Nephron progenitor cell (in vitro differentiated cells): Measurements from ENCODE around the gene WLS.
"Not testable (repeated sequence)": the region's sequence is repeated elsewhere in the genome, so short reads cannot be mapped to it uniquely, and the experiment has no call there.

Source experiments
- DNase-seq: peaks from one replicate; pipeline ENCODE4 v3.0.0; 2021
- H3K27ac Mint-ChIP-seq: 2 replicates; pipeline ENCODE4 v1.8.0; 2021; ENCODE audit warnings: mild to moderate bottlenecking, moderate library complexity, mixed read lengths
- H3K27me3 Mint-ChIP-seq: 2 replicates; pipeline ENCODE4 v1.8.0; 2021; ENCODE audit warnings: mild to moderate bottlenecking, low read depth, mixed read lengths; ENCODE audit not compliant: poor library complexity
- H3K36me3 Mint-ChIP-seq: 2 replicates; pipeline ENCODE4 v1.8.0; 2021; ENCODE audit warnings: low read depth, mixed read lengths
- H3K4me1 Mint-ChIP-seq: 2 replicates; pipeline ENCODE4 v1.8.0; 2021; ENCODE audit warnings: mixed read lengths
- H3K4me3 Mint-ChIP-seq: 2 replicates; pipeline ENCODE4 v1.8.0; 2021; ENCODE audit warnings: mild to moderate bottlenecking, moderate library complexity, mixed read lengths
- H3K9me3 Mint-ChIP-seq: 2 replicates; pipeline ENCODE4 v1.8.0; 2021; ENCODE audit warnings: mild to moderate bottlenecking, moderate library complexity, mixed read lengths
- CTCF ChIP-seq: fragments of 200-600 bp; sonication (generic); IDR thresholded peaks from 2 replicates; pipeline ENCODE4 v1.5.0; 2021; ENCODE audit warnings: antibody characterized with exemption

The WLS gene

GRCh38 chr1:68164918-68165317, 67.4 kb downstream of the WLS start:
- no peak for TF ChIP-seq CTCF
- Mint-ChIP-seq H3K27me3 (peaks cover 2% of the 10 kb centered on the region), H3K36me3 (peaks cover 36% of the 10 kb centered on the region)

DNA sequence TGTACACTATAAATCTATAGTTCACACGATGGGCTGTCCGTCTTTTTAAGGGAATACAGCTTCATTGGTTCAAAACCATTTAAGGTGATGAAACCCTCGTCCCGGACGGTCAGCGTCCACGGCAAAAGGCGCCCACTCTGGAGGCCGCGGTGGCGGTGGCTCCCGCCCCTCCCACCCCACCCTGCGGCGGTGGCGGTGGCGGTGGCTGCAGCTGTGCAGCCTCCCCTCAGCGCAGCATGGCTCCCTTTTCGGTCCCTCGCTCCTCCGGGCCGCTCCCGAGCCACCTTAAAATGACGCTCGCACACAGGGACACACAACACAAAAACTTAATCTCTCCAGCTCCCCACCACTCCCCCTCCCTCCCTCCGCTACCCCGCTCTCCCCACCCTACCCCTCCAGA, 69.1 kb downstream of the WLS start:
- Mint-ChIP-seq H3K36me3 (peaks cover 46% of the 10 kb centered on the region), H3K4me1 (peaks cover 23% of the 10 kb centered on the region), H3K9me3 (no peaks in the 10 kb centered on the region), H3K27ac (no peak overlapping the region), H3K27me3 (no peaks in the 10 kb centered on the region), H3K4me3 (no peak overlapping the region)
- DNase-seq = no peak
- TF ChIP-seq CTCF = no peak

More at GRCh38 chr1:68164918-68165317, 67.4 kb downstream of the WLS start:
- Mint-ChIP-seq H3K4me3 (no peak overlapping the region), H3K9me3 (no peaks in the 10 kb centered on the region), H3K27ac (no peak overlapping the region), H3K4me1 (peaks cover 38% of the 10 kb centered on the region)
- DNase-seq = no peak

DNA sequence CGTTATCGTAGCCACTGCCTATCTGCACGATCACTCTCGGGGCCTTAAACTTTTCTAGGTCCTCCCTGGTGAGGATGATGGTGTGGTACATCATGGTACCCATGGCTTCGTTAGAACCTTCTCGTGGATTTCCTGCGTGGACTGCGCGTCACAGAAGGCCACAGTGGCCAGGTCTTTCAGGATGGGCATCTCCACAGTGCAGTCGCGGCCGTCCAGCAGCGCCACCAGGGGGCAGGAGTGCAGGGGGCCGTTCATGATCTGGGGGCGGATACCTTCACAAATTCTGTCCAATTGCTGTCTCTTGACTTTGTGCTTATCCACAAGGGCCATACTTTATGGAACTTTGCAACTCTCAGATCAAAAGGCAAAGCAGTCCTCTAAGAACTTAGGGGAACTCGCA, 69.6 kb downstream of the WLS start:
- Mint-ChIP-seq H3K27me3 (no peaks in the 10 kb centered on the region), H3K27ac (no peak overlapping the region), H3K4me1 (peaks cover 18% of the 10 kb centered on the region), H3K9me3 (no peaks in the 10 kb centered on the region), H3K36me3 (peaks cover 50% of the 10 kb centered on the region), H3K4me3 (no peak overlapping the region)
- DNase-seq = peak; percentile 10
- peak; percentile 8 for TF ChIP-seq CTCF

- H3K27me3 Mint-ChIP-seq, H3K4me3 Mint-ChIP-seq: not testable (repeated sequence)
Observed at GRCh38 chr1:68161672-68162071, 70.7 kb downstream of the WLS start.

DNA sequence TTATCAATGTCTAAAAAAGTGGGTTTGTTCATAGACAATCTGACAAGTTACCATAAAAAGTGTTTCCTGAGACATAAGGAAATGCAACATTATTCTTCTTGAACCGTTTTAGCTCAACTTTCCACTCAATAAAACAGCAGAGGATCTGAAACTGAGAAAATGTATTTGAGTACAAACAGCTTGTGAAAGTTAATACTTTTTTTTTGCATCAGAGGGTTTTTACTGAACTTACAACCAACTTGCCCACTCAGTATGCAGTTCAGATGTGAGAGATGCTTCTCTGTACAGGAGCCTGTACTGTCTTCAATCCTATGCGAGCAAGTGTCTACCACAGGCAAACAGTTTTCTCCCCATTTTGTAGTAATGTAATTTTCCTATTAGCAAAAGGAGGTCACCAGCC, 71.4 kb downstream of the WLS start:
- not testable (repeated sequence) for DNase-seq, H3K4me3 Mint-ChIP-seq, H3K4me1 Mint-ChIP-seq, H3K27me3 Mint-ChIP-seq, H3K9me3 Mint-ChIP-seq
- peaks cover 64% of the 10 kb centered on the region for H3K36me3 Mint-ChIP-seq
- H3K27ac Mint-ChIP-seq = peak overlapping the region; percentile 42

More at GRCh38 chr1:68161672-68162071, 70.7 kb downstream of the WLS start:
- not testable (repeated sequence) for H3K4me1 Mint-ChIP-seq, DNase-seq, H3K9me3 Mint-ChIP-seq
- peaks cover 58% of the 10 kb centered on the region for H3K36me3 Mint-ChIP-seq
- peak overlapping the region; percentile 35 for H3K27ac Mint-ChIP-seq

GRCh38 chr1:68160021-68160420, 72.3 kb downstream of the WLS start:
- no peak for DNase-seq
- H3K9me3 Mint-ChIP-seq = no peaks in the 10 kb centered on the region
- H3K4me3 Mint-ChIP-seq = no peak overlapping the region
- no peak overlapping the region for H3K27ac Mint-ChIP-seq
- TF ChIP-seq CTCF = no peak
- no peaks in the 10 kb centered on the region for H3K4me1 Mint-ChIP-seq
- H3K27me3 Mint-ChIP-seq = no peaks in the 10 kb centered on the region
- H3K36me3 Mint-ChIP-seq = peaks cover 72% of the 10 kb centered on the region

GRCh38 chr1:68158837-68159236, 73.5 kb downstream of the WLS start:
- DNase-seq = no peak
- no peak for TF ChIP-seq CTCF
- H3K9me3 Mint-ChIP-seq = no peaks in the 10 kb centered on the region
- H3K36me3 Mint-ChIP-seq = peaks cover 68% of the 10 kb centered on the region
- H3K4me3 Mint-ChIP-seq = no peak overlapping the region
- no peaks in the 10 kb centered on the region for H3K27me3 Mint-ChIP-seq
- H3K27ac Mint-ChIP-seq = no peak overlapping the region
- H3K4me1 Mint-ChIP-seq = no peaks in the 10 kb centered on the region
